Measurements from ENCODE around the gene PLA2G4B.

- TF ChIP-seq GATA1 (IDR thresholded peaks at IDR 0.05; ENCODE audit: low read depth, low read length) (no peak), POLR2A (IDR thresholded peaks at IDR 0.05; ENCODE audit: low read length) (no peak)
Observed at GRCh38 chr15:41874736-41875135, 36.1 kb downstream of the PLA2G4B start.

Measured in erythroblast (primary cell).